Testis (tissue), 5 donors: ENCODE data around the gene TAF9B. TPM values are rescaled to one million over a fixed set of nuclear protein-coding genes. Genes with fewer than 3 reads are reported as not detected.

Source experiments
- DNase-seq: peaks from one replicate; pipeline ENCODE4 v3.0.0-alpha.2; 2019
- H3K27ac ChIP-seq, 2 donors: fragments of 200-600 bp; sonication (generic); one replicate each; pipeline ENCODE4 v1.5.1; 2019
- H3K27me3 ChIP-seq: fragments of 200-600 bp; sonication (generic); one replicate; pipeline ENCODE4 v1.5.1; 2019
- H3K36me3 ChIP-seq: fragments of 200-600 bp; sonication (generic); one replicate; pipeline ENCODE4 v1.5.1; 2017; ENCODE audit warnings: low read depth; ENCODE audit errors: missing control alignments
- H3K4me1 ChIP-seq: fragments of 200-600 bp; sonication (generic); one replicate; pipeline ENCODE4 v1.5.1; 2019
- H3K4me3 ChIP-seq, 2 donors: fragments of 200-600 bp; sonication (generic); one replicate each; pipeline ENCODE4 v1.5.1; 2017 to 2019
- H3K9me3 ChIP-seq: fragments of 200-600 bp; sonication (generic); one replicate; pipeline ENCODE4 v1.5.1; 2017
- CTCF ChIP-seq, 3 experiments: fragments of 450-650 bp in 2 of 3; fragments of 200-600 bp in 1 of 3; sonication (generic) in 1 of 3; IDR thresholded peaks; one replicate each; pipeline ENCODE4 v1.5.1; 2016 to 2019; ENCODE audit warnings: antibody characterized with exemption in 3 of 3, mild to moderate bottlenecking in 2 of 3, moderate library complexity in 1 of 3
- POLR2A ChIP-seq: fragments of 450-650 bp; IDR thresholded peaks from one replicate; pipeline ENCODE4 v1.6.1; 2017; ENCODE audit warnings: antibody characterized with exemption, mild to moderate bottlenecking, moderate library complexity
- WGBS, 2 donors: methylation state at CpG; one replicate each; pipeline ENCODE4 v1.1.5; 2018; 5-methylcytosine and 5-hydroxymethylcytosine counted together
- intact Hi-C: fragments of 100-400 bp; cut with DNase I; formaldehyde crosslinking; loops from one replicate; pipeline ENCODE4 v1.15.1; 2023; ENCODE audit warnings: low total_unique reads
- long read RNA-seq, 2 donors: transcript quantifications; one replicate each; lab custom pipeline, GENCODE V29; 2026
- polyA plus RNA-seq: library from polyadenylated mRNA; stranded (reverse); fragments of 350-450 nt; fragmentation: Illumina TruSeq; extraction: RNeasy Lipid Tissue Mini Kit (QIAGEN cat#74804); gene quantifications from one replicate; pipeline ENCODE4 v1.2.3, GENCODE V29; 2014; ENCODE audit warnings: low read depth, low replicate concordance; ENCODE audit not compliant: insufficient read depth
- total RNA-seq, 2 donors: library from RNA; depleted of rRNA; stranded (reverse); fragments of >200 nt; gene quantifications; one replicate each; pipeline ENCODE4 v1.2.3, GENCODE V29; 2016

TAF9B gene
- total RNA-seq (10 to 100 TPM; 17.9 to 21.3 TPM), polyA plus RNA-seq (15.4 TPM)
- long read RNA-seq, donor 1, transcript TAF9B-201 (7 exons, 2,713 nt), result major isoform, 14 of 14 reads
- long read RNA-seq, donor 1, partial matches to known transcripts, result 0 of 14 reads
- long read RNA-seq, donor 1, other reads (novel, unspliced or antisense), result 0 of 14 reads
- long read RNA-seq, donor 2, transcript TAF9B-201 (7 exons, 2,713 nt), result major isoform, 14 of 14 reads
- long read RNA-seq, donor 2, partial matches to known transcripts, result 0 of 14 reads
- long read RNA-seq, donor 2, other reads (novel, unspliced or antisense), result 0 of 14 reads

- no peaks in the 10 kb centered on the region for H3K4me1 ChIP-seq
- H3K9me3 ChIP-seq, result no peaks in the 10 kb centered on the region
- H3K27ac ChIP-seq, result peak within 1 kb of the TSS; percentile 59 to 84
- no peaks in the 10 kb centered on the region for H3K27me3 ChIP-seq
- H3K36me3 ChIP-seq, result no peaks in the 10 kb centered on the region
- peak; percentile 88 for DNase-seq
- TF ChIP-seq POLR2A (no peak), CTCF (IDR thresholded peaks at IDR 0.05) (no peak)
- intact Hi-C loops, result no loop called here
- WGBS, 2 donors, result 0 to 3% methylated on average over 5 to 46 of the region's 59 CpGs
- peak within 1 kb of the TSS; percentile 63 to 70 for H3K4me3 ChIP-seq
Observed at GRCh38 chrX:78139160-78140123, at the start of gene TAF9B. TAF9B (minus strand) TSS chrX:78139650; CDS start chrX:78139611, 39 bp downstream.

GRCh38 chrX:78182881-78183280 is 43.4 kb upstream of the TAF9B start:
- 60 to 71% methylated on average over 1 to 6 of the region's 7 CpGs for WGBS, 2 donors
- Histone ChIP-seq H3K4me3 (no peak overlapping the region), H3K36me3 (no peaks in the 10 kb centered on the region), H3K9me3 (no peaks in the 10 kb centered on the region), H3K27ac (no peak overlapping the region), H3K27me3 (no peaks in the 10 kb centered on the region), H3K4me1 (no peaks in the 10 kb centered on the region)
- intact Hi-C loops, result no loop called here
- no peak for TF ChIP-seq CTCF (IDR thresholded peaks at IDR 0.05)
- no peak for TF ChIP-seq POLR2A
- DNase-seq, result no peak

GRCh38 chrX:78181307-78181706 is 41.9 kb upstream of the TAF9B start:
- no peak for DNase-seq
- H3K27me3 ChIP-seq, result no peaks in the 10 kb centered on the region
- no peaks in the 10 kb centered on the region for H3K4me1 ChIP-seq
- no peaks in the 10 kb centered on the region for H3K36me3 ChIP-seq
- H3K4me3 ChIP-seq, result no peak overlapping the region
- no peaks in the 10 kb centered on the region for H3K9me3 ChIP-seq
- TF ChIP-seq CTCF (IDR thresholded peaks at IDR 0.05) (no peak), POLR2A (no peak)
- intact Hi-C loops, result no loop called here
- no peak overlapping the region for H3K27ac ChIP-seq

- no peaks in the 10 kb centered on the region for H3K27me3 ChIP-seq
- DNase-seq, result no peak
- H3K27ac ChIP-seq, result no peak overlapping the region
- no peaks in the 10 kb centered on the region for H3K4me1 ChIP-seq
- no peaks in the 10 kb centered on the region for H3K36me3 ChIP-seq
- TF ChIP-seq CTCF (IDR thresholded peaks at IDR 0.05) (no peak), POLR2A (no peak)
- intact Hi-C loops, result no loop called here
- H3K4me3 ChIP-seq, result no peak overlapping the region
- H3K9me3 ChIP-seq, result no peaks in the 10 kb centered on the region
Observed at GRCh38 chrX:78168065-78168464, 28.6 kb upstream of the TAF9B start.
